HG03460 (cell line): ENCODE data around the gene ACLY.
"Not testable (repeated sequence)": the region's sequence is repeated elsewhere in the genome, so short reads cannot be mapped to it uniquely, and the experiment has no call there.

Experiments
- ATAC-seq: cut with Tn5 transposase; IDR thresholded peaks from one replicate; pipeline ENCODE4 v1.9.1; 2021; ENCODE audit not compliant: unreplicated experiment

ACLY gene

GRCh38 chr17:41874293-41874670 is 44.5 kb downstream of the ACLY start:
- ATAC-seq, result not testable (repeated sequence)

DNA sequence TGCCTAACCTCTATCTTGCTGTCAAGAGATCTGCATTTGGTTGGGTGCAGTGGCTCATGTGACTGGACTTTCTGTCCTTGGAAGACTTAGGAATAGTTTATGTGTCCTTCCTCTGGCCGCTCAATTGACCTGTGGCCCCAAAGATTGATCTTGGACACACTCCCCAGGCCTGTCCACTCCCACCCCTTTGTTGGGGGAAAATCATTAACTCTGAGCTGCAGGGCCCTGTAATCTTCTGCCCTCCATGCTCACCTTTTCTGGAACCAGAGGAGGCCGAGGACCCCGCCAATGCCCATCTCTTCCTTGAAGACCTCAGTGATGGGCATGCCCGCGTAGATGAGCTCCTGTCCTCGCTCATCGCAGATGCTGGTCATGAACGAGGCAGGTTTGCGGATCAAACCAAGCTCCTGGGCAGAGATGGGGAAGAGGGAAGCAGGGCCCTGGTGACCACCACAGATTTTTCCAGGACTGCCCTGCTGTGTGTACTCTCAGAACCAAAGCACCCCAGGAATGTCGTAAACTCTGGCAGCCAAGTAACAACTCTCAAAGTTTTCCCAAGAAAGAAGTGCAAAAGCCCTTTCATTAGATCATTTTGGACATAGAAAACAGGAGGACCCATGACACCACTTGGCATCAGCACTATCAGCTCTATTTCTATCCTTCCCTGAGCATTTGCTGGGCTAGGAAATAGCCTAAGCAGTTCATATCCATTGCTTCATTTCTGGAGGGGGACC is 45.0 kb downstream of the ACLY start:
- ATAC-seq, result no peak

GRCh38 chr17:41871789-41872188 is 47.0 kb downstream of the ACLY start:
- ATAC-seq, result no peak

GRCh38 chr17:41870627-41871026 is 48.1 kb downstream of the ACLY start:
- no peak for ATAC-seq

DNA sequence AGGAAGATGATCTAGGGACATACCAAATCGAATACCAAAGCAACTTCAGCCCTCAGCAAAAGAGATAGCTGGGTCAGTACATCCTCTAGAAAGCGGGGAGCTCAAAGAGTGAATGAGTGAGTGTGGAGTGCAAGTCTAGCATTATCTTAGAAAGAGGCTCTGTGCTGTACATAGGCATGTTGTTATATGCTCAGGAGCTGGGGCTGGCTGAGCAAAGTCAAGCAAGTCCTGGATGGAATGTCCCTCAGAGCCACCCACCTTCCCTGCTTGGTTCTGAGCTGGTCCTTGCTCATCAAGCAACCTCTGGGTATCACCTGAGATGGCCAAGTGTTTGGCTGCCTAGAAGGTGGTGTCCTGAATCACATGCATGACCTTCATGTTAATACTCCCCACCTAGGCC is 48.7 kb downstream of the ACLY start:
- no peak for ATAC-seq

DNA sequence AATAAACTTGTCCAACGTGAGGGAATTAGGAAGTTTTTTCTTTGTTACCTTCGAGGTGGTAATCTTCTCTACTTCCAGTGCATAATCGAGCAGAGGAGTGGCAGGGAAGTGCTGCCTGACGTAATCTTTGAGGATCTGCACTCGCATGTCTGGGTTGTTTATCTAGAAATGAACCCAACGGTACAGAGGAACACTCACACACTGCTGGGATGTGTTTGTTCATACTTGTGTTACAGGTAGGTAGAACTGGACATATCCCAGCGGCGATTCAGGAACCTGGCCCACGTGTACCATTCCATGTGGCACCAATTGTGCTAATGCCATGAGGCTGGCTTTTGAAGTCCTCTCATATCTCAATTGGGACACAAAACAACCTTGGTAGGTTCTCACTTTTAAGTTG is 49.3 kb downstream of the ACLY start:
- ATAC-seq, result no peak

DNA sequence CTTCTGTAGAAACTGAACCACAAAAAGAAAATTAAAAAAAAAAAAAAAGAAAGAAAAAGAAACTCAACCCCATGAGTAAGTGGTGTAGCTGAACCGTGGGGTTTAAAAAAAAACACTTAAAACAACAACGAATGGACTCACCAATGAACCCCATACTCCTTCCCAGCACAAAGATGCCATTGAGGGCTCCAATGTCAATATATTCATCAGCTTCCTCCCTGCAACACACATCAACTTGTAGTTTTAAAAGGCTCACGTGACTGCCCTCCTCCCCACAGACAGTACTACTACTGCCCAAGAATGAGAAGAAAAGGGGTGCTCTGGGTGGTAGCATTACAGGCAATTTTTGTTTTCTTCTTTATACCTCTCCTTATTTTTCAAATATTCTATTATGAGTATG is 50.2 kb downstream of the ACLY start:
- ATAC-seq, result no peak

GRCh38 chr17:41865596-41865893 is 53.2 kb downstream of the ACLY start:
- ATAC-seq, result no peak

DNA sequence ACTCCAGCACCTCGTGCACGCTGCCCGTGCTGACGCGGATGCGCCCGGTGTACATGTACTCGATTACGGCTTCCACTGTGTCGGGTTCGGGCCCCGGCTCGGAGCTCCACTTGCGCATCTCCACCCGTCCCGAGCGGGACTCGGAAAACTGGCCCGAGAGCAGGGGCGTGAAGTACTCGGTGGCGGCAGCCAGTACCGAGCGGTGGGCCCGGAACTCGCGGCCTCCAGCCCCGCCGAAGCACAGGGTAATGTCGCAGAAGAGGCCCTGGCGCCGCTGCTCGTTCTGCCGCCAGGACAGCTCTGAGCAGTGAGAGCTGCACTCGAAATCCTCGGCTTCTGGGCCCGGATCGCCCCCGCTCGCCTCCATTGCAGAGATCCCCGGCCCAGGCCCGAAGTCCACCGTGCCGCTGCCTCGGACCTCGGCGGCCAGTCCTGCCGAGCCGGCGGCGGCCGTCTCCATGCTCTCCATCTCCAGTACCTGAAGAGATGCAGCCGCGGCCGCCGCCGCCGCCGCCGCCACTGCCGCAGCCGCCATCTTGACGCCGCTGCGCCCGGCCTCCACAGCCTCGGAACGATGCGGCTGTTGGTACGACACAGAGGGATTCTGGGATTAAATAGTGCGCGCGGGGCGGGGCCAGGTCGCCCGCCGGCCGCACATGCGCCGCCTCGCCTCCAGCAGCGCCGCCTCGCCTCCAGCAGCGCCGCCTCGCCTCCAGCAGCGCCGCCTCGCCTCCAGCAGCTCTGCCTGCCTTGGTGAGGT is 53.7 kb downstream of the ACLY start, which contains the start of gene KLHL11:
Gene KLHL11 (minus strand): TSS at position 588 of the 760 bp plus-strand sequence. CDS start 53 bp downstream, at position 535.
- peak; percentile 80 for ATAC-seq

DNA sequence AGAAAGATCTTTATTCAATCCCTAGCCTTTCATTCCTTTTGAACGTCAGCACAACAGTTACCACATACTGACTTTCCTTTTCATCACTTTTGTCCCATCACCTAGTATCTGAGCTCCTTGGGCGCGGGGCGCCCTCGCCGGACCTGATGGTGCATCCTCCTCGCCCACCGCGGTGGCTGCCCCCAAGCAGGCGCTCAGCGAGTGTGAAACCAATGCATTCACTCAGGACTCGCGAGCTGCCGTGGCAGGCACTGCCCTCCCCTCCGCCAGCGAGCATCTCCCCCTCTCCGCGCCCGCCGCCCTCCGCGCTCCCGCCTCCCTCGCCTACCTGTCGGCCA is 54.3 kb downstream of the ACLY start:
- peak; percentile 29 for ATAC-seq

- ATAC-seq, result no peak
Observed at GRCh38 chr17:41863074-41863848, 55.5 kb downstream of the ACLY start.

GRCh38 chr17:41860254-41860931 is 58.4 kb downstream of the ACLY start:
- ATAC-seq, result no peak

DNA sequence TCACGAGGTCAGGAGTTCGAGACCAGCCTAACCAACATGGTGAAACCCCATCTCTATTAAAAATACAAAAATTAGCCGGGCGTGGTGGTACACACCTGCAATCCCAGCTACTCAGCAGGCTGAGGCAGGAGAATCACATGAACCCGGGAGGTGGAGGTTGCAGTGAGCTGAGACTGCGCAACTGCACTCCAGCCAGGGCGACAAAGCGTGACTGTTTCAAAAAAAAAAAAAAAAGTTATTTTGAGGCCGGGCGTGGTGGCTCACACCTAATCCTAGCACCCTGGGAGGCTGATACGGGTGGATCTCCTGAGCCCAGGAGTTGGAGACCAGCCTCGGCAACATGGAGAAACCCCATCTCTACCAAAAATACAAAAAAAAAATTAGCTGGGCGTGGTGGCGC is 67.4 kb downstream of the ACLY start:
- not testable (repeated sequence) for ATAC-seq

GRCh38 chr17:41849251-41849990 is 69.3 kb downstream of the ACLY start:
- no peak for ATAC-seq

GRCh38 chr17:41848788-41849187 is 70.0 kb downstream of the ACLY start:
- ATAC-seq, result no peak

GRCh38 chr17:41844971-41845370 is 73.8 kb downstream of the ACLY start:
- no peak for ATAC-seq

DNA sequence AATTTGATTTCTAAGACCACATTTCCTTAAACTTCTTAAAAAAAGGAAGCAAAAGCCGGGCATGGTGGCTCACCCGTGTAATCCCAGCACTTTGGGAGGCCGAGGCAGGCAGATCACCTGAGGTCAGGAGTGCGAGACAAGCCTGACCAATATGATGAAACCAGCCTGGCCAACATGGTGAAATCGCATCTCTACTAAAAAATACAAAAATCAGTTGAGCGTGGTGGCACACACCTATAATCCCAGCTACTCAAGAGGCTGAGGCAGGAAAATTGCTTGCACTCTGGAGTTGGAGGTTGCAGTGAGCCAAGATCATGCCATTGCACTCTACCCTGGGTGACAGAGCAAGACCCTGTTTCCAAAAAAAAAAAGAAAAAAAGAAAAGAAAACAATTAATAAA is 78.0 kb downstream of the ACLY start:
- not testable (repeated sequence) for ATAC-seq

- ATAC-seq, result not testable (repeated sequence)
Observed at GRCh38 chr17:41839448-41839847, 79.3 kb downstream of the ACLY start.

DNA sequence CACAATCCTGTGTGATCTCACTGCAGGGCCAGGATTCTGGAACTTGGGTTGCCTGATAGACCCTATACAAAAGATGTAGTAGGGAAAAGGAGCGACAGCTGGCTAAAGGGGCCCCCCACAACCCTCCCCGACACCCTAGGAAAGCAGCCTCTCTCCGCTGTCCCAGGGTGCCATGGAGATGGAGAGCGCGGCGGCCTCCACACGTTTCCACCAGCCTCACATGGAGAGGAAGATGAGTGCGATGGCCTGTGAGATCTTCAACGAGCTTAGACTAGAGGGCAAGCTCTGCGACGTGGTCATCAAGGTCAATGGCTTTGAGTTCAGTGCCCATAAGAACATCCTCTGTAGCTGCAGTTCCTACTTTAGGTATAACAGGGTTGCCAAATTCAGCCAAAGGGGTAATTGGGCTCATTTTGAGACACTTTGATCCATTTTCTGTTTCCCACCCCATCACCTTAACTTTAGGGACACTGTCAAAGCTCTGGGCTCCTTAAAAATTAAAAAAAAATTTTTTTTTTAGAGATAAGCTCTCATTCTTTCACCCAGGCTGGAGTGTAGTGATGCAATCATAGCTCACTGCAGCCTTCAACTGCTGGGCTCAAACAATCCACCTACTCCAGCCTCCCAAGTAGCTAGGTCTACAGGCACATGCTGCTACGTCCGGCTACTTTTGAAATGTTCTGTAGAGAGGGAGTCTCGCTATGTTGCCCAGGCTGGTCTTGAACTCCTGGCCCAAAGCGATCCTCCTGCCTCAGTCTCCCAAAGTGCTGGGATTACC is 80.8 kb downstream of the ACLY start, which contains the start of gene KLHL10:
Gene KLHL10 (plus strand): TSS at position 65 of the 778 bp plus-strand sequence. CDS start 108 bp downstream, at position 173.
- ATAC-seq, result no peak
